Measurements from ENCODE around the gene SLMAP.

The SLMAP gene

DNA sequence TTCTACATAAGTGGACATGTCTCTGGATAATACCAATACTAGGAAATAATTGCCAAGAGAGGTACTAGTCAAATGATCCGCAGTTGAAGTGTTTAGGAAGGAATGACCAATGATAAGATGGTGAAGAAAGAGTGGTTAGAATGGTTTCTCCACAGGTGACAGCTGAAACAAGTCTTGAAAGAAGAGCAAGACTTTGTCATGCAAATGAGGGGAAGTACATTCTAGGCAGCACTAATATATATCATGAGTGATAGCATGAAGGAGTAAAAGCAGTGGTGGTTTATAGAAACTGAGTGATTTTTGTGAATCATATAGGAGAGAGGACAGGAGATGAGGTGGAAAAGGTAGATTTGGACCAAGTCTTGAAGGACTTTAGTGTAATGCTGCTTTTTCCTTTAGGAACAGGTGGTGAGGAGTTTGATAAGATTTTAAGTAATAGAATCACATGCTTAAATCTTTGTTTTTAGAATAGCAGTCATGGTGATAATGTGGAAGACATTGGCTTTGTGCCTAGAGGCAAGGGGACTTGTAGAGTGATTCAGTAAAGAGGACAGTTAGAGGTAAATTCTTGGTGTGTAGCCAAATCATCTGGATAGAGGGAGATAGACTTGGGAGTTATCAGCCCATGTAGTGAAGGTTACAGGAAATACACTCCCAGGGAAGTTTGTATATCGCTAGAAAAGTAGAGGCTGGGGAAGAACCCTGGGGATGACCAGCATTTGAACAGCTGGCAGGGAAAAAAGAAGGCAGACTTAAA is 31.9 kb downstream of the SLMAP start:
- TF ChIP-seq SPI1 (IDR thresholded peaks at IDR 0.05; ENCODE audit: low read depth, low read length), result no peak
- TF ChIP-seq PAX5 (IDR thresholded peaks at IDR 0.05; ENCODE audit: insufficient read depth, low read length, severe bottlenecking), result no peak
- no peak for TF ChIP-seq POLR2A (IDR thresholded peaks at IDR 0.05; ENCODE audit: low read depth, low read length)
- peak; percentile 94 for TF ChIP-seq POU2F2 (IDR thresholded peaks at IDR 0.05; ENCODE audit: low read depth, low read length)
- TF ChIP-seq TAF1 (IDR thresholded peaks at IDR 0.05; ENCODE audit: low read depth, low read length), result no peak
- no peak for TF ChIP-seq POLR2AphosphoS5 (IDR thresholded peaks at IDR 0.05; ENCODE audit: low read depth, low read length)
- FAIRE-seq (peak; percentile 94), DNase-seq (ENCODE audit: insufficient read length, low spot score) (peak; percentile 25)

GRCh38 chr3:57788624-57789018 is 32.5 kb downstream of the SLMAP start:
- FAIRE-seq, result no peak
- DNase-seq (ENCODE audit: insufficient read length, low spot score), result no peak
- TF ChIP-seq SPI1 (IDR thresholded peaks at IDR 0.05; ENCODE audit: low read depth, low read length), result no peak
- no peak for TF ChIP-seq POLR2AphosphoS5 (IDR thresholded peaks at IDR 0.05; ENCODE audit: low read depth, low read length)
- TF ChIP-seq TAF1 (IDR thresholded peaks at IDR 0.05; ENCODE audit: low read depth, low read length), result no peak
- TF ChIP-seq POLR2A (IDR thresholded peaks at IDR 0.05; ENCODE audit: low read depth, low read length), result no peak
- TF ChIP-seq PAX5 (IDR thresholded peaks at IDR 0.05; ENCODE audit: insufficient read depth, low read length, severe bottlenecking), result no peak
- no peak for TF ChIP-seq POU2F2 (IDR thresholded peaks at IDR 0.05; ENCODE audit: low read depth, low read length)

DNA sequence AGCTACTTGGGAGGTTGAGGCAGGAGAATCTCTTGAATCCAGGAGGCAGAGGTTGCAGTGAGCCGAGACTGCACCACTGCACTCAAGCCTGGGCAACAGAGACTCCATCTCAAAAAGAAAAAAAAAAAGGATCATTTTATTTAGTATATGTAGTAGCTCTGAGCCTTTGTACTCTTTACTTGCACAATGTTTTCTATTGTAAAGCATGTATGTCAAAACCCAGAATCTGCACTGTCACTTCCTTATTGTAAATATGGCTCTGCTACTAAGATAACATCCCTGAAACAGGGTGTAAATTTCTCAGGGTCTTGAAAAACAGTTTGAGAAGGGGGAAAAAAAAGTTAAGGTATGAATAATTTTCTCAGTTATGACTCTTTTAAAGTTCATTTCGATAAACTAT is 35.1 kb downstream of the SLMAP start:
- no peak for DNase-seq (ENCODE audit: insufficient read length, low spot score)
- peak; percentile 17; the same call in 1 of the 2 replicates for TF ChIP-seq SPI1 (IDR thresholded peaks at IDR 0.05; ENCODE audit: low read depth, low read length)
- TF ChIP-seq POU2F2 (IDR thresholded peaks at IDR 0.05; ENCODE audit: low read depth, low read length), result no peak
- FAIRE-seq, result no peak

DNA sequence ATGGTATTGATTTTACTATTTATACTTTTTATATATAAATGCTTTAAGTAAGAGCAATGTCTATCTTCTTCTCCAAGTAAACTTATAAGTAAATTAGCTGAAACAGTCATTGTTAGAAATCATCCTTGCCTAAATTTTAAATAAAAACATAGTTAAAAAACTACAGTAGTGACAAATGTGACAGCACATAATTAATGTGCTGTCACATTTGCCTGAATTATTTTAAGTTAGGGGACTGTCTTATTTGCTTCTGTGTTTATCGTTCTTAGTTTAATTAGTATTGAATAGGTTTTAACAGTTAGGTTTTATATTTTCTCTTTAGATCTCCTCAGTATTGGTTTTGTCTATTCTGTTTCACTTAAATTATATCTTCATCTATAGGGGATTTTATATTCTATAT is 36.1 kb downstream of the SLMAP start:
- FAIRE-seq (no peak), DNase-seq (ENCODE audit: insufficient read length, low spot score) (no peak)
- no peak for TF ChIP-seq SPI1 (IDR thresholded peaks at IDR 0.05; ENCODE audit: low read depth, low read length)
- TF ChIP-seq POLR2A (IDR thresholded peaks at IDR 0.05; ENCODE audit: low read depth, low read length), result no peak
- TF ChIP-seq POU2F2 (IDR thresholded peaks at IDR 0.05; ENCODE audit: low read depth, low read length), result no peak
- no peak for TF ChIP-seq TAF1 (IDR thresholded peaks at IDR 0.05; ENCODE audit: low read depth, low read length)
- TF ChIP-seq PAX5 (IDR thresholded peaks at IDR 0.05; ENCODE audit: insufficient read depth, low read length, severe bottlenecking), result no peak
- no peak for TF ChIP-seq POLR2AphosphoS5 (IDR thresholded peaks at IDR 0.05; ENCODE audit: low read depth, low read length)

DNA sequence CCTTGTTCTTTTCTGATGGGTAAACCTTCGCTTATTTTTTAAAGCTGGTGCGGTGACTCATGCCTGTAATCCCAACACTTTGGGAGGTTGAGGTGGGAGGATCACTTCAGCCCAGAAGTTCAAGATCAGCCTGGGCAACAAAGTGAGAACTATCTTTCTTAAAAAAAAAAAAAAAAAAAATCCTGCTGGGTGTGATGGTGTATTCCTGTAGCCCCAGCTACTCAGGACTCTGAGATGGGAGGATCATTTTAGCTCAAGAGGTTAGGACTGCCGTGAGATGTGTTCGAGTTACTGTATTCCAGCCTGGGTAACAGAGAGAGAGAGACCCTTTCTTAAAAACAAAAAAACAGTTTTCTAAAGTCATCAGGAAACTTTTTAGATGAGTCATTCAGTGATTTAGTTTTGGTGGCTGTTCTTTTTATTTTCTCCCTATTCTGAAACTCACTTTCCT is 37.7 kb downstream of the SLMAP start:
- TF ChIP-seq POLR2A (IDR thresholded peaks at IDR 0.05; ENCODE audit: low read depth, low read length) (no peak), PAX5 (IDR thresholded peaks at IDR 0.05; ENCODE audit: insufficient read depth, low read length, severe bottlenecking) (no peak), POLR2AphosphoS5 (IDR thresholded peaks at IDR 0.05; ENCODE audit: low read depth, low read length) (no peak), POU2F2 (IDR thresholded peaks at IDR 0.05; ENCODE audit: low read depth, low read length) (no peak), TAF1 (IDR thresholded peaks at IDR 0.05; ENCODE audit: low read depth, low read length) (no peak), SPI1 (IDR thresholded peaks at IDR 0.05; ENCODE audit: low read depth, low read length) (no peak)
- DNase-seq (ENCODE audit: insufficient read length, low spot score), result no peak
- FAIRE-seq, result peak; percentile 28

DNA sequence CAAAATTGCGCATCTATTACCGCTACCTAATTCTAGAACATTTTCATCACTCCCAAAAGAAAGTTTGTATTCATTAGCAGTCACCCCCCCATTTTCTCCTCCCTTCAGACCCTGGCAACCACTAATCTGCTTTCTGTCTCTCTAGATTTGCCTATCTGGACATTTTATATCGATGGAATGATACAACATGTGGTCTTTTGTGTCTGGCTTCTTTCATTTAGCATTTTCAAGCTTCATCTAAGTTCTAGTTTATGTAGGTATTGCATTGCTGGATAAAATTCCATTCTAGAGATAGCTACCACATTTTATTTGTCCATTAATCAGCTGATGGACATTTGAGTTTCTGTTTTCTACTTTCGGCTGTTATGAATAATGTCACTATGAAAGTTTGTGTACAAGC is 38.4 kb downstream of the SLMAP start:
- FAIRE-seq, result no peak
- TF ChIP-seq POLR2AphosphoS5 (IDR thresholded peaks at IDR 0.05; ENCODE audit: low read depth, low read length) (no peak), POU2F2 (IDR thresholded peaks at IDR 0.05; ENCODE audit: low read depth, low read length) (no peak), SPI1 (IDR thresholded peaks at IDR 0.05; ENCODE audit: low read depth, low read length) (no peak), POLR2A (IDR thresholded peaks at IDR 0.05; ENCODE audit: low read depth, low read length) (no peak), PAX5 (IDR thresholded peaks at IDR 0.05; ENCODE audit: insufficient read depth, low read length, severe bottlenecking) (no peak), TAF1 (IDR thresholded peaks at IDR 0.05; ENCODE audit: low read depth, low read length) (no peak)

DNA sequence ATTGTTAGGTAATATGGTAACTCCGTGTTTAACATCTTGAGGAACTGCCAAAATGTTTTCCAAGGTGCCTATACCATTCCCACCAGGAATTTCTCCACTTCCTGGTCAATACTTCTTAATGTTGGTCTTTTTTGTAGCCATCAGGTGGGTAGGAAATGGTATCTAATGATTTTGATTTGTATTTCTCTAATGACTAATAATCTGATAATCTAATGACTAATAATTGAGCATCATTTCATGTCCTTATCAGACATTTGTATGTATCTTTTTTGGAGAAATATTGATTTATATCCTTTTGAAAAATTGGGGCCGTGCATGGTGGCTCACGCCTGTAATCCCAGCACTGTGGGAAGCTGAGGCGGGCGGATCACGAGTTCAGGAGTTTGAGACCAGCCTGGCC is 38.8 kb downstream of the SLMAP start:
- no peak for DNase-seq (ENCODE audit: insufficient read length, low spot score)
- no peak for FAIRE-seq
- TF ChIP-seq POU2F2 (IDR thresholded peaks at IDR 0.05; ENCODE audit: low read depth, low read length) (no peak), POLR2AphosphoS5 (IDR thresholded peaks at IDR 0.05; ENCODE audit: low read depth, low read length) (no peak), POLR2A (IDR thresholded peaks at IDR 0.05; ENCODE audit: low read depth, low read length) (no peak), TAF1 (IDR thresholded peaks at IDR 0.05; ENCODE audit: low read depth, low read length) (no peak), SPI1 (IDR thresholded peaks at IDR 0.05; ENCODE audit: low read depth, low read length) (no peak), PAX5 (IDR thresholded peaks at IDR 0.05; ENCODE audit: insufficient read depth, low read length, severe bottlenecking) (no peak)

More for the DNA sequence above, 38.4 kb downstream of the SLMAP start:
- DNase-seq (ENCODE audit: insufficient read length, low spot score), result no peak

GRCh38 chr3:57796261-57796660 is 40.2 kb downstream of the SLMAP start:
- DNase-seq (ENCODE audit: insufficient read length, low spot score) (no peak), FAIRE-seq (no peak)
- no peak for TF ChIP-seq SPI1 (IDR thresholded peaks at IDR 0.05; ENCODE audit: low read depth, low read length)
- TF ChIP-seq POU2F2 (IDR thresholded peaks at IDR 0.05; ENCODE audit: low read depth, low read length), result no peak
- TF ChIP-seq PAX5 (IDR thresholded peaks at IDR 0.05; ENCODE audit: insufficient read depth, low read length, severe bottlenecking), result no peak
- TF ChIP-seq POLR2A (IDR thresholded peaks at IDR 0.05; ENCODE audit: low read depth, low read length), result no peak
- no peak for TF ChIP-seq POLR2AphosphoS5 (IDR thresholded peaks at IDR 0.05; ENCODE audit: low read depth, low read length)
- no peak for TF ChIP-seq TAF1 (IDR thresholded peaks at IDR 0.05; ENCODE audit: low read depth, low read length)

DNA sequence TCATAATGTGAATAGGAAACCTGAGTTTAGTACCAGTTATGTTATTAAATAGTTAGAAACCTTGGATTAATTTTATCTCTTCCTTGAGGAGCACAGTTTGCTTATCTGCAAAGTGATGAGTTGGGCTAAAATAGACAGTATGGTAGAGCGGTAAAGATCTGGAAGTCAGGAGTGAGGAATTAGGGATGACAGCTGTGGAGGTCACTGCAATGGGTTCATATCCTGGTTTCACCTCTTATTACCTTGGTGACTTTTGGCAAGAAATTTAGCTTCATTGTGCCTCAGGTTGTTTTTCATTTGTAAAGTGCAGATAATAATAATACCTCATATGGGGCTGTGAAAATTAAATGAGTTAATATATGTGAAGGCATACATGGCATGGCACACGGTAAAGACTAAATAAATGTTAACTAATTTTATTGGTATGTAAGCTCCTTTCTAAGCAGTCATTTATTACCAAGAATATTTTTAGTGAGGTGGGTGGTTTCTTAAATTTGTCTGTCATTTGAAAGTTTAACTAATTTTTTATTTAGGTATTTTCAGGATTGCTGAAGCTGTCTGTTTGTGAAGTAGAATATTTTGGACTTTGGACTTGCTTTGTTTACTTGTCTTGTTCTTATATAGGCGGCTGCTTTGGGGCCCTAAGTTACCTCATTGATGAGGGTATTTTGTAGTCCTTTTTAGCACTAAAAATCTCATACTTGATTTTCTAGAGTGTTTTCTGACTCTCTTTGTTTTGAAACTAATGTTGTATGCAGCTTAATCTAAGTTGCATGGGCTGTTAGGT is 41.8 kb downstream of the SLMAP start:
- TF ChIP-seq POLR2A (IDR thresholded peaks at IDR 0.05; ENCODE audit: low read depth, low read length) (no peak), TAF1 (IDR thresholded peaks at IDR 0.05; ENCODE audit: low read depth, low read length) (no peak)
- FAIRE-seq (no peak), DNase-seq (ENCODE audit: insufficient read length, low spot score) (no peak)
